ENCODE measurements around the gene OR6B2. TPM values are rescaled to one million over a fixed set of nuclear protein-coding genes. Genes with fewer than 3 reads are reported as not detected.
"Not testable (repeated sequence)": the region's sequence is repeated elsewhere in the genome, so short reads cannot be mapped to it uniquely, and the experiment has no call there.

The OR6B2 gene
- total RNA-seq, 1 donor from 2014 or later, result 0.23 TPM

GRCh38 chr2:240051697-240052096 lies 21.5 kb upstream of the OR6B2 start:
- Mint-ChIP-seq H3K9me3 (ENCODE audit: unreplicated experiment) (no peaks in the 10 kb centered on the region), H3K36me3 (ENCODE audit: low read depth, unreplicated experiment) (peaks cover 5% of the 10 kb centered on the region), H3K27ac (ENCODE audit: unreplicated experiment) (no peak overlapping the region), H3K4me1 (ENCODE audit: unreplicated experiment) (peaks cover 8% of the 10 kb centered on the region), H3K27me3 (ENCODE audit: unreplicated experiment) (peaks cover 4% of the 10 kb centered on the region), H3K4me3 (ENCODE audit: unreplicated experiment) (no peak overlapping the region)
- no peak for DNase-seq (ENCODE audit: low spot score)
- TF ChIP-seq CTCF (IDR thresholded peaks at IDR 0.05; ENCODE audit: unreplicated experiment), result no peak

GRCh38 chr2:240050278-240050677 lies 20.0 kb upstream of the OR6B2 start:
- Mint-ChIP-seq H3K36me3 (ENCODE audit: low read depth, unreplicated experiment) (no peaks in the 10 kb centered on the region), H3K4me1 (ENCODE audit: unreplicated experiment) (peaks cover under 1% of the 10 kb centered on the region), H3K27ac (ENCODE audit: unreplicated experiment) (no peak overlapping the region), H3K9me3 (ENCODE audit: unreplicated experiment) (no peaks in the 10 kb centered on the region), H3K4me3 (ENCODE audit: unreplicated experiment) (no peak overlapping the region), H3K27me3 (ENCODE audit: unreplicated experiment) (peaks cover 3% of the 10 kb centered on the region)
- DNase-seq (ENCODE audit: low spot score), result no peak
- no peak for TF ChIP-seq CTCF (IDR thresholded peaks at IDR 0.05; ENCODE audit: unreplicated experiment)

- no peaks in the 10 kb centered on the region for H3K4me1 Mint-ChIP-seq (ENCODE audit: unreplicated experiment)
- TF ChIP-seq CTCF (IDR thresholded peaks at IDR 0.05; ENCODE audit: unreplicated experiment), result no peak
- H3K9me3 Mint-ChIP-seq (ENCODE audit: unreplicated experiment), result no peaks in the 10 kb centered on the region
- H3K27ac Mint-ChIP-seq (ENCODE audit: unreplicated experiment), result no peak overlapping the region
- H3K27me3 Mint-ChIP-seq (ENCODE audit: unreplicated experiment), result peaks cover 3% of the 10 kb centered on the region
- H3K36me3 Mint-ChIP-seq (ENCODE audit: low read depth, unreplicated experiment), result no peaks in the 10 kb centered on the region
- DNase-seq (ENCODE audit: low spot score), result no peak
- no peak overlapping the region for H3K4me3 Mint-ChIP-seq (ENCODE audit: unreplicated experiment)
These were observed 18.0 kb upstream of the OR6B2 start for GRCh38 chr2:240048237-240048636.

- no peak overlapping the region for H3K27ac Mint-ChIP-seq (ENCODE audit: unreplicated experiment)
- H3K27me3 Mint-ChIP-seq (ENCODE audit: unreplicated experiment), result peaks cover 3% of the 10 kb centered on the region
- no peaks in the 10 kb centered on the region for H3K36me3 Mint-ChIP-seq (ENCODE audit: low read depth, unreplicated experiment)
- H3K4me1 Mint-ChIP-seq (ENCODE audit: unreplicated experiment), result no peaks in the 10 kb centered on the region
- DNase-seq (ENCODE audit: low spot score), result no peak
- no peaks in the 10 kb centered on the region for H3K9me3 Mint-ChIP-seq (ENCODE audit: unreplicated experiment)
- TF ChIP-seq CTCF (IDR thresholded peaks at IDR 0.05; ENCODE audit: unreplicated experiment), result no peak
- peak overlapping the region; percentile 17 for H3K4me3 Mint-ChIP-seq (ENCODE audit: unreplicated experiment)
These were observed 14.9 kb upstream of the OR6B2 start for GRCh38 chr2:240045098-240045497.

- H3K4me3 Mint-ChIP-seq (ENCODE audit: unreplicated experiment); DNase-seq (ENCODE audit: low spot score); H3K4me1 Mint-ChIP-seq (ENCODE audit: unreplicated experiment); H3K27me3 Mint-ChIP-seq (ENCODE audit: unreplicated experiment); H3K27ac Mint-ChIP-seq (ENCODE audit: unreplicated experiment); H3K36me3 Mint-ChIP-seq (ENCODE audit: low read depth, unreplicated experiment); H3K9me3 Mint-ChIP-seq (ENCODE audit: unreplicated experiment): not testable (repeated sequence)
These were observed 13.9 kb upstream of the OR6B2 start for GRCh38 chr2:240044096-240044495.
